HepG2 (cell line): ENCODE results near the gene ANKRD31.

Experiments
- ARNTL ChIP-seq: sonication (generic); formaldehyde crosslinking; IDR thresholded peaks from 2 replicates; pipeline ENCODE4 v1.4.0; 2020; ENCODE audit warnings: mild to moderate bottlenecking, missing genetic modification reagents
- ATF1 ChIP-seq: IDR thresholded peaks from 2 replicates; pipeline ENCODE4 v1.6.1; 2016; ENCODE audit warnings: mild to moderate bottlenecking, control low read depth
- CTCF ChIP-seq: sonication (generic); formaldehyde crosslinking; IDR thresholded peaks from 2 replicates; pipeline ENCODE4 v1.5.0; 2020; ENCODE audit warnings: mild to moderate bottlenecking, missing genetic modification reagents, moderate library complexity
- EP300 ChIP-seq, 3 experiments: sonication (generic) in 1 of 3; formaldehyde crosslinking in 1 of 3; IDR thresholded peaks; 2 replicates each; pipeline versions ENCODE4 v1.5.1 to v1.6.1; 2011 to 2020; ENCODE audit warnings: low read depth in 2 of 3, low read length in 2 of 3, borderline replicate concordance in 1 of 3, improper control_type of control experiment in 1 of 3, mild to moderate bottlenecking in 1 of 3, missing genetic modification reagents in 1 of 3, moderate library complexity in 1 of 3
- PAX8 ChIP-seq: sonication (generic); formaldehyde crosslinking; IDR thresholded peaks from 2 replicates; pipeline ENCODE4 v1.8.0; 2022; ENCODE audit warnings: mild to moderate bottlenecking, missing genetic modification reagents, borderline replicate concordance
- PHB2 ChIP-seq: fragments of 450-650 bp; IDR thresholded peaks from 2 replicates; pipeline ENCODE4 v1.6.1; 2018; ENCODE audit not compliant: partially characterized antibody
- RAD21 ChIP-seq: fragments of 450-650 bp; formaldehyde crosslinking; IDR thresholded peaks from 2 replicates; pipeline ENCODE4 v1.5.0; 2020; ENCODE audit warnings: mild to moderate bottlenecking
- RBAK ChIP-seq: sonication (generic); formaldehyde crosslinking; IDR thresholded peaks from 2 replicates; pipeline ENCODE4 v1.5.1; 2020; ENCODE audit warnings: mild to moderate bottlenecking, missing genetic modification reagents
- RNF2 ChIP-seq: fragments of 450-650 bp; conservative IDR thresholded peaks from 2 replicates; pipeline ENCODE4 v1.6.1; 2016; ENCODE audit warnings: low read depth
- SMAD1 ChIP-seq: sonication (generic); formaldehyde crosslinking; IDR thresholded peaks from 2 replicates; pipeline ENCODE4 v1.4.0; 2020; ENCODE audit warnings: missing genetic modification reagents, low read depth, mild to moderate bottlenecking, borderline replicate concordance
- ZNF232 ChIP-seq: sonication (generic); formaldehyde crosslinking; IDR thresholded peaks from 2 replicates; pipeline ENCODE4 v1.4.0; 2020; ENCODE audit warnings: missing genetic modification reagents, borderline replicate concordance
- ZNF24 ChIP-seq: fragments of 450-650 bp; IDR thresholded peaks from 2 replicates; pipeline ENCODE4 v1.6.1; 2017; ENCODE audit warnings: antibody characterized with exemption, mild to moderate bottlenecking
- ZNF317 ChIP-seq: sonication (generic); formaldehyde crosslinking; IDR thresholded peaks from 2 replicates; pipeline ENCODE4 v1.5.0; 2020; ENCODE audit warnings: mild to moderate bottlenecking, missing genetic modification reagents
- TF ChIP-seq, protein P1 (sequence below): sonication (generic); formaldehyde crosslinking; IDR thresholded peaks from 2 replicates; pipeline ENCODE4 v1.4.0; 2020; ENCODE audit warnings: low read depth, missing genetic modification reagents

GRCh38 chr5:75202935-75203334, 33.7 kb downstream of the ANKRD31 start:
- TF ChIP-seq CTCF (CRISPR knock-in tag): no peak
- TF ChIP-seq ZNF24: no peak
- TF ChIP-seq RAD21 (CRISPR knock-in tag): no peak
- no peak for TF ChIP-seq RNF2
- TF ChIP-seq EP300 (IDR thresholded peaks at IDR 0.05; ENCODE audit: low read depth in 2 of 2, low read length in 2 of 2): no peak
- no peak for TF ChIP-seq EP300 (CRISPR knock-in tag; IDR thresholded peaks at IDR 0.05; ENCODE audit: borderline replicate concordance)
- no peak for TF ChIP-seq RBAK (CRISPR knock-in tag)
- TF ChIP-seq ZNF317: no peak
- no peak for TF ChIP-seq ZNF232
- no peak for TF ChIP-seq PAX8 (CRISPR knock-in tag)
- TF ChIP-seq ATF1 (CRISPR knock-in tag): no peak
- no peak for TF ChIP-seq SMAD1
- TF ChIP-seq ARNTL (CRISPR knock-in tag): no peak
- no peak for TF ChIP-seq PHB2
- TF ChIP-seq, protein P1, sequence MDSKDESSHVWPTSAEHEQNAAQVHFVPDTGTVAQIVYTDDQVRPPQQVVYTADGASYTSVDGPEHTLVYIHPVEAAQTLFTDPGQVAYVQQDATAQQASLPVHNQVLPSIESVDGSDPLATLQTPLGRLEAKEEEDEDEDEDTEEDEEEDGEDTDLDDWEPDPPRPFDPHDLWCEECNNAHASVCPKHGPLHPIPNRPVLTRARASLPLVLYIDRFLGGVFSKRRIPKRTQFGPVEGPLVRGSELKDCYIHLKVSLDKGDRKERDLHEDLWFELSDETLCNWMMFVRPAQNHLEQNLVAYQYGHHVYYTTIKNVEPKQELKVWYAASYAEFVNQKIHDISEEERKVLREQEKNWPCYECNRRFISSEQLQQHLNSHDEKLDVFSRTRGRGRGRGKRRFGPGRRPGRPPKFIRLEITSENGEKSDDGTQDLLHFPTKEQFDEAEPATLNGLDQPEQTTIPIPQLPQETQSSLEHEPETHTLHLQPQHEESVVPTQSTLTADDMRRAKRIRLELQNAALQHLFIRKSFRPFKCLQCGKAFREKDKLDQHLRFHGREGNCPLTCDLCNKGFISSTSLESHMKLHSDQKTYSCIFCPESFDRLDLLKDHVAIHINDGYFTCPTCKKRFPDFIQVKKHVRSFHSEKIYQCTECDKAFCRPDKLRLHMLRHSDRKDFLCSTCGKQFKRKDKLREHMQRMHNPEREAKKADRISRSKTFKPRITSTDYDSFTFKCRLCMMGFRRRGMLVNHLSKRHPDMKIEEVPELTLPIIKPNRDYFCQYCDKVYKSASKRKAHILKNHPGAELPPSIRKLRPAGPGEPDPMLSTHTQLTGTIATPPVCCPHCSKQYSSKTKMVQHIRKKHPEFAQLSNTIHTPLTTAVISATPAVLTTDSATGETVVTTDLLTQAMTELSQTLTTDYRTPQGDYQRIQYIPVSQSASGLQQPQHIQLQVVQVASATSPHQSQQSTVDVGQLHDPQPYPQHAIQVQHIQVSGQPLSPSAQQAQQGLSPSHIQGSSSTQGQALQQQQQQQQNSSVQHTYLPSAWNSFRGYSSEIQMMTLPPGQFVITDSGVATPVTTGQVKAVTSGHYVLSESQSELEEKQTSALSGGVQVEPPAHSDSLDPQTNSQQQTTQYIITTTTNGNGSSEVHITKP: no peak
